ENCODE measurements around the gene CSH2. TPM values are rescaled to one million over a fixed set of nuclear protein-coding genes. Genes with fewer than 3 reads are reported as not detected.

The CSH2 gene
- total and polyA plus RNA-seq, 2 of the 13 experiments (the other 11 are each of a cell fraction or from before 2014, with no cell fraction given), result not detected

GRCh38 chr17:63842540-63843386 lies 30.7 kb downstream of the CSH2 start, which contains the start of gene SMARCD2 (continued):
- TF ChIP-seq U2AF1 (optimal IDR thresholded peaks at IDR 0.05; ENCODE audit: low read depth, low read length), result peak; percentile 99
- peak; percentile 70 for TF ChIP-seq ZNF143 (CRISPR knock-in tag; IDR thresholded peaks at IDR 0.05)
- TF ChIP-seq LRRFIP1 (CRISPR knock-in tag; conservative IDR thresholded peaks at IDR 0.05), result peak; percentile 83; the same call in 1 of the 2 replicates
- TF ChIP-seq ZNF225 (CRISPR knock-in tag; IDR thresholded peaks at IDR 0.05), result peak; percentile 96; the same call in 1 of the 2 replicates
- no peak for TF ChIP-seq EHMT2 (IDR thresholded peaks at IDR 0.05; ENCODE audit: borderline replicate concordance, low read depth, low read length)
- no peak for TF ChIP-seq ZNF850 (CRISPR knock-in tag; conservative IDR thresholded peaks at IDR 0.05)
- peak; percentile 41; the same call in 1 of the 2 replicates for TF ChIP-seq ONECUT2 (CRISPR knock-in tag; IDR thresholded peaks at IDR 0.05)
- TF ChIP-seq KAT2B (IDR thresholded peaks at IDR 0.05; ENCODE audit: borderline replicate concordance, low read depth, low read length), result no peak
- peak; percentile 86 for TF ChIP-seq ZNF24 (IDR thresholded peaks at IDR 0.05)
- peak; percentile 95 for TF ChIP-seq ZNF142 (CRISPR knock-in tag; IDR thresholded peaks at IDR 0.05)
- peak; percentile 93; the same call in 1 of the 2 replicates for TF ChIP-seq ZNF558 (CRISPR knock-in tag; IDR thresholded peaks at IDR 0.05; ENCODE audit: borderline replicate concordance)
- TF ChIP-seq, protein P1, sequence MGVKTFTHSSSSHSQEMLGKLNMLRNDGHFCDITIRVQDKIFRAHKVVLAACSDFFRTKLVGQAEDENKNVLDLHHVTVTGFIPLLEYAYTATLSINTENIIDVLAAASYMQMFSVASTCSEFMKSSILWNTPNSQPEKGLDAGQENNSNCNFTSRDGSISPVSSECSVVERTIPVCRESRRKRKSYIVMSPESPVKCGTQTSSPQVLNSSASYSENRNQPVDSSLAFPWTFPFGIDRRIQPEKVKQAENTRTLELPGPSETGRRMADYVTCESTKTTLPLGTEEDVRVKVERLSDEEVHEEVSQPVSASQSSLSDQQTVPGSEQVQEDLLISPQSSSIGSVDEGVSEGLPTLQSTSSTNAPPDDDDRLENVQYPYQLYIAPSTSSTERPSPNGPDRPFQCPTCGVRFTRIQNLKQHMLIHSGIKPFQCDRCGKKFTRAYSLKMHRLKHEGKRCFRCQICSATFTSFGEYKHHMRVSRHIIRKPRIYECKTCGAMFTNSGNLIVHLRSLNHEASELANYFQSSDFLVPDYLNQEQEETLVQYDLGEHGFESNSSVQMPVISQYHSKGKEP (CRISPR knock-in tag; IDR thresholded peaks at IDR 0.05), result peak; percentile 94
- TF ChIP-seq, protein P2, sequence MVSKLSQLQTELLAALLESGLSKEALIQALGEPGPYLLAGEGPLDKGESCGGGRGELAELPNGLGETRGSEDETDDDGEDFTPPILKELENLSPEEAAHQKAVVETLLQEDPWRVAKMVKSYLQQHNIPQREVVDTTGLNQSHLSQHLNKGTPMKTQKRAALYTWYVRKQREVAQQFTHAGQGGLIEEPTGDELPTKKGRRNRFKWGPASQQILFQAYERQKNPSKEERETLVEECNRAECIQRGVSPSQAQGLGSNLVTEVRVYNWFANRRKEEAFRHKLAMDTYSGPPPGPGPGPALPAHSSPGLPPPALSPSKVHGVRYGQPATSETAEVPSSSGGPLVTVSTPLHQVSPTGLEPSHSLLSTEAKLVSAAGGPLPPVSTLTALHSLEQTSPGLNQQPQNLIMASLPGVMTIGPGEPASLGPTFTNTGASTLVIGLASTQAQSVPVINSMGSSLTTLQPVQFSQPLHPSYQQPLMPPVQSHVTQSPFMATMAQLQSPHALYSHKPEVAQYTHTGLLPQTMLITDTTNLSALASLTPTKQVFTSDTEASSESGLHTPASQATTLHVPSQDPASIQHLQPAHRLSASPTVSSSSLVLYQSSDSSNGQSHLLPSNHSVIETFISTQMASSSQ (IDR thresholded peaks at IDR 0.05; ENCODE audit: low read depth), result peak; percentile 62
- TF ChIP-seq, protein P2 (CRISPR knock-in tag; IDR thresholded peaks at IDR 0.05; ENCODE audit: borderline replicate concordance), result peak; percentile 92
